SKM-1 (cell line): ENCODE measurements around the gene FITM2.
"Not testable (repeated sequence)": the region's sequence is repeated elsewhere in the genome, so short reads cannot be mapped to it uniquely, and the experiment has no call there.

Experiments
- DNase-seq: peaks from one replicate; lab custom pipeline; 2025; ENCODE audit not compliant: unreplicated experiment; lab: John Stamatoyannopoulos, UW

FITM2 gene, protein sequence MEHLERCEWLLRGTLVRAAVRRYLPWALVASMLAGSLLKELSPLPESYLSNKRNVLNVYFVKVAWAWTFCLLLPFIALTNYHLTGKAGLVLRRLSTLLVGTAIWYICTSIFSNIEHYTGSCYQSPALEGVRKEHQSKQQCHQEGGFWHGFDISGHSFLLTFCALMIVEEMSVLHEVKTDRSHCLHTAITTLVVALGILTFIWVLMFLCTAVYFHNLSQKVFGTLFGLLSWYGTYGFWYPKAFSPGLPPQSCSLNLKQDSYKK

DNA sequence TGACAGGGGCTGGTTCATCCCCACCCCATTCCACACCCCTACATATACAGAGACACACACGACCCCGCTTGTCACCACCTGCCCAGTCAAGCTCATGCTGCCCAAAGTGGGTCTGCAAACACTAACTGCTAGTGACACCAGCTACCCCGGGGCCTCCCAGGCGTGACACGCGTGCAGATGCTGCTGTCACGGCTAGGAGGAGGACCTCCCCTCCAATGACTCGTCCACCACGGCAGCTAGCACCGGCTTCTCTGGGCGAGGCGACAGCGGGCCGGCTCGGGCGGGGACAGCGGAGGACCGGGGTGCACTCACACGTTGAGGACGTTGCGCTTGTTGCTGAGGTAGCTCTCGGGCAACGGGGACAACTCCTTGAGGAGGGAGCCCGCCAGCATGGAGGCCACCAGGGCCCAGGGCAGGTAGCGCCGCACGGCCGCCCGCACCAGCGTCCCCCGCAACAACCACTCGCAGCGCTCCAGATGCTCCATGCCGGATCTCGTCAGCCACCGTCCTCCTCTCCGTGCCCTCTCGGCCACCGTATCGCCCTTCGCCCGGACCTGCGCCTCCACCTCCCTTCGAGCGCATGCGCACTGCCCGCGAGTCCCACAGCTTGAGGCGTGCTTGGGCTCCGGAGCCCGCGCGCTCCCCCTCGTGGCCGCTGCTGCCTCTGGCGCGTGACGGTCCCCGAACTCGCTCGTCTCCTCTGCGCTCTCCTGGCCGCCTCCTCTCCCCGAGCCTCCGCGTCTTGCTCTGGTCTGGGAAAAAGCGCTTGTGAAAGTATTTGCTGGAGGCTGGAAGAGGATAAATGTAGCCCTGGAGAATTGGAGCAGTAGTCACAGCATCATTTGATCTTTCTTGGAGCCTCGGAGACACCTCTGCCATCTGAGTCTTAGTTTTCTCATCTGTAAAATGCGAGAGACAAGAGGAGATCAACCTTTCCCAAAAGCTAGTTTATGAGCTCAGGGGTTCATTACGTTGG is at the start of gene FITM2:
Gene FITM2, minus strand, starts transcription at position 539 of the 976 bp plus-strand sequence. Its CDS starts 54 bp downstream, at position 485.
- peak; percentile 92 for DNase-seq

DNA sequence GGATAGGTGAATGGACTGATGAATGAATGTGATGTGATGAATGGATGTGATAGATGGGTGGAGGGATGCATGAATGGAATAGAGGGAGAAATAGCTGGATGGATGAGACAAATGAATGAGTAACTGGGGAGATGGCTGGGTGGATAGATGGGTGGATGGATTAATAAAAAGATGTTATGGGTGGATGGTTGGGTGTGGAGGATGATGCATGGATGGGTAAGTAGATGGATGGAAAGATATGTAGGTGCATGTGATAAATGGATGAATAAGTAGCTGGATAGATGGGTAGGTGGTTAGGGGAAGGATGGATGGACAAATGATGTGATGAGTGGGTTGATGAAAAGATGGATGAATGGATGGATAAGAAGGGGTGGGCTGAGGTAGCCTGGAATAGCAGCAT is 49.2 kb upstream of the FITM2 start:
- no peak for DNase-seq

DNA sequence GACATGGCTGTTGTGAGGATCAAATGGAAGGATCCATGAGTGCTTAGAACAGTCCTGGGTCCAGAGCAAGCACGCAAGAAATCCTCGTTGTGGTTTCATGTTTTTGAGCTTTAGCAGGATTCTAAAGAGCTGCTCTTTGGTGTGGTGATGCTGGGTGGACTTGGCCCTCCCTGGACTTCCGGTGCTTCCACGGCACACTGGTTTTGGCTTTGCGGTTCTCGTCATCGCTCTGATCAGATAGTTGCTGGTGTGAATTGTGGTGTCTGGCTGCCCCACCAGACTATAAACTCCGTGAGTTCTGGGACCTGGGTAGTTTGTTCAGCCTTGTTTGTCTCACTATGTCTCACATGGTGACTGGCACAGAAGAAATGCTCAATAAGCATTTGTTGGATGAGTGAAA is 47.8 kb upstream of the FITM2 start:
- DNase-seq: no peak

DNA sequence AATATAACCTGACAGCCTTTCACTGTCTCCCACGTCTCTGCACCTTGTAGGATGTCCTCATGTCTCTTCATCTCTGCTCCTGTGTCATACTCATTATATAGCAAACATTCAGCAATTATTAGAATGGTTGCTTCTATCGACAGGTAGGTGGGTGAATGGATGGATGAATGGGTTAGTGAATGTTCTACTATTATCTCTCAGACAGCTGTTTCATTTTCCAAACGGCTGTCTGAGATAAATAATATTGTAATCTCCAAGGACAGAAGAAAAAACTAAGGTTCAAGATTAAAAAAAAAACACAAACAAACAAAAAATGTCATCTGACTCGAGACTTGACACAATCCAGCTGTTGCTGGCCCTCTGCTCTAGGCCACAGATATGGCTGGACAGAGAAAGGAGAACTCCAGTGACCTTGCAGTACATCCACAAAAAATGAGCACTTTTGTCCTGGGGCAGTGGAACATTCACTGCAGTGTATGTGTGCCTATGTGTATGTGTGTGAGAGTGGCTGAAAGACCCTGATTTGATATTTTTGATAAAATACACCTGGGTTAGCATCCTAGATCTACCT is 46.6 kb upstream of the FITM2 start:
- DNase-seq: no peak

DNA sequence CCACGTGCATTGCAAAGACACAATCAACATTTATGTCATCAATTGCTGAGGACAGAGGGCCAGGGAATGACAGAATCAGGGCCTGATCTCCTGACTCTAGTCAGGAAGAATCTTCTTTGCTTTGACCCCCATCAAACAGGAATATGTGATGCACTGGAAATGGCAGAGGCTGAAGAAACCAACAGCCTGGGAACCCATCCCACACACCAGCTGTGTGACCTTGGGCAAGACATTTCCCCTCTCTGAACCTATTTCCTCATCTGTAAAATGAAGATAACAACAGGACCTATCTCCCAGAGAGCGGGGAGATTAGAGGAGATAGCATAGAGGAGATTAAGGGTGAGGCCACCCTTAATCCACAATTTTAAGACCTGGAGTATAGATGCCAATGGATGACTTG is 46.0 kb upstream of the FITM2 start:
- no peak for DNase-seq

DNA sequence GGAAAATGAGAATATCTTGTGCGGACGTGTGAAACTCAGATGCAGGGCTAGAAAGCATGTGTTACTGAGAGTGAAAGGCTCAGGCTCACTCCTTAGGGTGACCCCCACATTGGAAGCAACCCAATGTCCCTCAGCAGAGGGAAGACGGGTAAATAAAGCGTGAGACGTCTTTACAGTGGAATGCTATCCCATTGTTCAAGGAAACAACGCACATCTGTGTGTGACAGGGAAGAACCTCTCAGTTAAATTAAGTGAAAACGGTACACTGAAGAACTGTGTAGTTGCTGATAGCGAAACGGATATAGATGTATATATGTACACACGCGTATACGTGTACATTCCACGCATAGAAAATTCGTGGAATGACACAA is 45.3 kb upstream of the FITM2 start:
- DNase-seq: no peak

DNA sequence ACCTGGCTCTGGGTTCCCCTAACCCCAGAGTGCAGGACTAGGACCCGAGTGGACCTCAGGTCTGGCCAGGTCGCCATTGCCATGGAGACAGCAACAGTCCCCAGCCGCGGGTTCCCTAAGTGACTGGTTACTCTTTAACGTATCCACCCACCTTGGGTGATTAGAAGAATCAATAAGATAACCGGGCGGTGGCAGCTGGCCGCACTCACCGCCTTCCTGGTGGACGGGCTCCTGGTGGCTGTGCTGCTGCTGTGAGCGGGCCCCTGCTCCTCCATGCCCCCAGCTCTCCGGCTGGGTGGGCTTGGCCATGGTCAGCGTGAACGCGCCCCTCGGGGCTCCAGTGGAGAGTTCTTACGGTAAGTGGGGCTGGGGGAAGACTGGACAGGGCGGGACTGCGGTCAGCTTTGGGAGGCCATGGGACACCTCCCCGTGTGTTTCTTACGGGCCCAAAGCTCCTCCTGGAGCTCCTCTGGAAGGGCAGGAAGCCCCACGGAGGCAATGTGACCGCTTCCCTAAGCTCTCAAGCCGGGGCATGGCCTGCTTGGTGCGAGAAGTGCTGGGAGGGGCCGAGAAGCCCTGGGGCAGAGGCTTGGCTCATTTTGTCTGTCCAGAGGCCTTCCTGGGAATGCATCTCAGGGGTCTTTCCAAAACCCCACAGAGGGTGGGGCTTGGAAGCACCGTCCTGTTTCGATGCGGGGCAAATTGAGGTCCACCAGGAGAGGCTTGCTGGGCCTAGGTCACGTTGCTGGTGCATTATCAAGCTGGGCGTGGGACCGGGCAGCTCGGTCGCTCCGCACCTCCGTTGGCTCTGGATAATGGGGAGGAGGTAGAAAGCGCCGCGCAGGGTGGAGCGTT is 44.7 kb upstream of the FITM2 start, which contains the start of gene HNF4A:
Gene HNF4A, plus strand, starts transcription at position 202 of the 855 bp plus-strand sequence. Its CDS starts 106 bp downstream, at position 308.
- no peak for DNase-seq

DNA sequence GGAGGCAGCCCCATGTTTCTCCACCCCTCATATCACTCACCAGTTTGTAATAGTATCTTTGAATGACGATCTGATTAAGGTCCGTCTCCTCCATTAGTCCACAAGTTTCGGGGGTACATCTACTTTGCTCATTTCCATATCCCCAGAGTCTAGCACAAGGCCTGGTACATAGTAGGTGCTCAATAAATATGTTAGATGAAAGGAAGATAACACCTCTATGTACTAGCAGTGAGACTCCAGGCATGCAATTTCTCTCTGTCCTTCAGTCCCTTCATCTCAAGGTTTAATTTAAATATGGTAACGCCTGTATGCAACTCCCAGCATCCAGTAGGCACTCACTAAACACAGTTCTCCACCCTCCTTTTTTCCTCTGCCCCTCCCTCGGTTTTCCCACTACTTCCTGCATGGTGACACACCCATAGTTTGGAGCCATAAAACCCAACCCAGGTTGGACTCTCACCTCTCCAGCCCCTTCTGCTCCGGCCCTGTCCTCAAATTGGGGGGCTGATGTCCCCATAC is 44.0 kb upstream of the FITM2 start:
- no peak for DNase-seq

DNA sequence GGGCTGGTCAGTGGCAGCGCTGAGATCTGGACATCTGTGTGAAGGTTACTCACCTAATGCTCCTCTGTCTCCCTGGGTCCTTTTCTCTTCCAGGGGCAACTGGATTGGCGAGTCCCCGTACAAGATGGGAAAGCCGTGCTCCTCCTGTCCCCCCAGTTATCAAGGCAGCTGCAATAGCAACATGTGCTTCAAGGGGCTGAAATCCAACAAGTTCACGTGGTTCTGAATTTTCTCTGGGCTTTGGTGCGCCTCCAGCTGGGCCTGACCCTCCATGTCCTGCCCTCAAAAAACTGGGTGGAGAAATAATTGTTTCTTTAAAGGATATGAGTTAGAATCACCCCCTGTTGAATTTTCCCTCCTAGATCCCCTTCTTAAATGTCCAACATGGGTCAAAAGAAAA is 39.6 kb upstream of the FITM2 start:
- no peak for DNase-seq

DNA sequence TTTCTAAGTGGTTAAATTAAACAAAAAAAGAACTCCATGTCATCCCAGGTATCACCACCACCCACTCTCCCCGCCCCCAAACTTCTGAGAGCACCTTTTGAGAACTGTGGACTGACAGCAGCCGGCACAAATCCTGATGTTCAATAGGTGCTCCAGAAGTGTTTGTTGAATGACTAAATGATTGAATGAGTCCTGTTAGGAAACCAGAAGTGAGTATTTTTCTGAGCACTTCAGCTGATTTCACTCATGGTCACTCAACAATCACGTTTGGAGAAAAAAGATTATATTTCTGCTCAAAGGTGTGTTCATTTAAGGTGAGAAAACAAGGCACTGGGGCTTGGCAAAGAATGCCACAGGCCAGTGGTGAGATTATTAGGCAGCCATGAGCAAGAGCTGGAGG is 38.3 kb upstream of the FITM2 start:
- DNase-seq: no peak

DNA sequence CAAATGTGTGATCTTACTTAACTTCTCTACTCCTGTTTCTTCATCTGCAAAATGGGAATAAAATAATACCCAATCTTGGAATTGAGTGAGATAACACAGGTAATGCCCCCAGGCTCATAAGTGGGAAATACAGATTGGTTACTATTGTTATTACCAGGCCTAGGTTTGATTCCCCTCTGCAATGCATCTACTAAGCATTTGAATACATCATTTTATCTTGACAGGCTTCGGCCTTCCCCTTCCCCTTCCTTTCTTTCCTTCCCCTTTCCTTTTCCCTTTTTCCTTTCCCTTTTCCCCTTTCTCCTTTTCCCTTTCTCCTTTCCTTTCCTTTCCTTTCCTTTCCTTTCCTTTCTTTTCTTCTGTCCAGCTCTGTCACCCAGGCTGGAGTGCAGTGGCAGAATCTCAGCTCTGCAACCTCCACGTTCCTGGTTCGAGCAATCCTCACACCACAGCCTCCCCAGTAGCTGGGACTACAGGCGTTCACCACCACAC is 37.2 kb upstream of the FITM2 start:
- DNase-seq: no peak

DNA sequence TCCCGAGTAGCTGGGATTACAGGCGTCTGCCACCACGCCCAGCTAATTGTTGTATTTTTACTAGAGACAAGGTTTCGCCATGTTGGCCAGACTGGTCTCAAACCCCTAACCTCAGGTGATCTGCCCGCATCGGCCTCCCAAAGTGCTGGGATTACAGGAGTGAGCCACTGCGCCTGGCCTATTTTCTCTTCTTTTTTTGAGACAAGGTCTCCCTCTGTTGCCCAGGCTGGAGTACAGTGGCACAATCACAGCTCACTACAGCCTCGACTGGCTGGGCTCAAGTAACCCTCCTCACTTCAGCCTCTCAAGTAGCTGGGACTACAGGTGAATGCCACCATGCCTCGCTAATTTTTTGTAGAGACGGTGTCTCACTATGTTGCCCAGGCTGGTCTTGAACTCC is 34.9 kb upstream of the FITM2 start:
- not testable (repeated sequence) for DNase-seq

DNA sequence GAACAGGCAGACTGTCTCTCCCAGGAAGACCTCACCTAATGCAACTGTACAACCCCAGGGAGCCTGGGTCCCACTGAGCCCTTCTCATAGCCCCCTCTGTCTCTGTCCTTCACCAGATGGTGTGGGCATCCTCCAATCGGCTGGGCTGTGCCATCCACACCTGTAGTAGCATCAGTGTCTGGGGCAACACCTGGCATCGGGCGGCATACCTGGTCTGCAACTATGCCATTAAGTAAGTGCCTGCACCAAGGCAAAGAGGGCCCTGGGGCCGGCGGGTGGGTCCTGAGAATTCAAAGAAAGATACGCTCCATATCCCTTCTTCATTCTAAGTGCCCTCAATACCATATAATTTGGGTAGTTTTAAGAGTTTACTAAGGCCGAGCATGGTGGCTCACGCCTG is 34.1 kb upstream of the FITM2 start:
- no peak for DNase-seq

DNA sequence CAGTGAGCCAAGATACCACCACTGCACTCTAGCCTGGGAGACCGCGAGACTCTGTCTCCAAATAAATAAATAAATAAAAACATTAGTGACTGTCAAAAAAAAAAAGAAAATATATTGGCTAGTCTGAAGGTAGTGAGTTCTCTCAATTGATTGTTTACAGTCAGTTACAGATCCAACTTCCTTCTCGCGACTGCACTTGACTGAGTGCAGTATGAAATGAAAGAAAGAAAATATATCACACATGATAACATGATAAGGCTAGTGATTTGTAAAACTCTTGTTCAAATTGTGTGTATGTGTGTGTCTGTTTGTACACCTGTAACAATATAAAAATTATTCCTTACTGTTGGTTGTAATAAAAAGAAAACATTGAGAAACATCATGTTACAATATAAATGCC is 33.7 kb upstream of the FITM2 start:
- no peak for DNase-seq

DNA sequence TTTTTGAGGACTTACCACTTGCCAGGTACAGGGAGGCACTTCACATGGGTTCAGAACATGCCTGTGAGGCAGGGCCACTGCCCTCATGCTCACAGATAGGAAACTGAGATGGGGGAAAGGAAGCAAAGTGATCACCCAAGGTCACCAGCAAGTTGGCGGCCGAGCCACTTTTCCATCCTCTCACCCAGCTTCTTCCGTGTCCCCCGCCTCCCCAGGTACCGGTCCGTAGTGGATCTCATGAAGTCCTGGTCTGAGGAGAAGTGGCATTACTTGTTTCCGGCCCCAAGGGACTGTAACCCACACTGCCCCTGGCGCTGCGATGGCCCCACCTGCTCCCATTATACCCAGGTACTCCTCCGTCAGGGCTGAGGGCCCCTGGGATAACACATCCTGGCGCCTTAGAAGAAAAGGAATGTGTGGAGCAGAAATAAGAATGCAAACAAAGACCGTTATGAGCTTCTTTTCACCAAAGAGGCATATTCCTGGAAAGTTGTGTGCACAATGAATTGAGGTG is 32.2 kb upstream of the FITM2 start:
- no peak for DNase-seq

DNA sequence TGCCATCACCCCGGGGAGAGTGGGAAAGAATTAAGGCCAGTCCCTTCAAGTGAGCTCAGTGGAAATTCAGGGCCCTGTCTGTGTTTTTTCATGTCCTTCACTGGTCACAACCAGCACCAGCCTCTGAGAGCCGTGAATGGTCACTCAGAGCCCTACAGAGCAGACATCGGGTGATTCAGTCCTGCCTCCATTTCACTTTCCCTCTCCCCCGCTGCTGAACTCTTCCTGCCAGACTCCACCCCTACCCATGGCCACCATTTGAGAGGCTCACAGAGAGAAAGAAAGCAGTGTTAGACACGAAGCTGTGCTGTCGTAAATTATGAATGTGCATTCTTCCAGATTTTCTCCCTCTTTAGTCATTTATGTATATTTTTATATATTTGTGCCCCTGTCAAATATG is 31.2 kb upstream of the FITM2 start:
- no peak for DNase-seq

DNA sequence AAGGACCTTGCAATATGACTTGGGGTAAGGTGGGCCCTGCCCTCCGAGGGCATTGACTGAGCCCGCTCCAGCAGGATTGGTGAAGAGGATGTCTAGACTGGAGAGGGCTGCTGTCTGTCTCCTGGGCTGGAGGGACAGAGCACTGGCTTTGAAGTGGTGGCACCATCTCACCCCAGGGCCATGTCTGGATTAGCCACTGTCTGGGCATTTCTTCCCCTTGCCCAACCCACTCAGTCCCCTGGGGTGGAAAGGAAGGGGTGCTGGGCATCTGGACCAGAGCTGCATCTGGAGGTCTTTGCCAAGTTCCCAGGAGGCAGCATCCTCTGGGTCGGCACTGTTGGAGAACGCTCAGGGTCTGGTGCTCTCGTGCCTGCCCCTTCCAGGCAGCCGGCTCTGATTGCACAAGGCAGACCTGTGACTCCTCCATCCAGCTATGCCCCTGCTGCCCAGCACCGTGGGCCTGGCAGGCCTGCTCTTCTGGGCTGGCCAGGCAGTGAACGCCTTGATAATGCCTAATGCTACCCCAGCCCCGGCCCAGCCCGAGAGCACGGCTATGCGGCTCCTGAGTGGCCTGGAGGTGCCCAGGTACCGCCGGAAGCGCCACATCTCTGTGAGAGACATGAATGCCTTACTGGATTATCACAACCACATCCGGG is 25.9 kb upstream of the FITM2 start, which contains the start of gene R3HDML:
Gene R3HDML, plus strand, starts transcription at position 319 of the 656 bp plus-strand sequence. Its CDS starts 115 bp downstream, at position 434.
- DNase-seq: no peak

DNA sequence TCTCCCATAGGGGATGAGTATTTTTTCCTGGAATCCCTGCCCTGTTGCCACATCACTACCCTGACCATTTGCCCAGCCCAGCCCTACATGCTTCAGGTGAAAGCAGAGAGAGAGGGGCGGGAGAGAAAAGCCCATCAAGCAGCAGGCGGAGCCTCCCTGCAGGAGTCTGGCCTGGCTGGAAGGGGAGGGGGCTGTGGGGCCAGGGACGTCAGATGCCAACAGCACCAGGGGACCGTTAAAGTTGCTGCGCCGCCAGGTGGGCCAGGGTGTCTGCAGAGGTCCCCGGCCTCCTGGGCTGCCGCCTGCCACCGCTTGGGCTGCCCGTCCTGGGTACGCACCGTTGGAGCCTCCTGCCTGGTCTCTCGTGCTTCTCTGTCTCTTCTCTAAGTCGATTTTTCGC is 25.1 kb upstream of the FITM2 start:
- no peak for DNase-seq

DNA sequence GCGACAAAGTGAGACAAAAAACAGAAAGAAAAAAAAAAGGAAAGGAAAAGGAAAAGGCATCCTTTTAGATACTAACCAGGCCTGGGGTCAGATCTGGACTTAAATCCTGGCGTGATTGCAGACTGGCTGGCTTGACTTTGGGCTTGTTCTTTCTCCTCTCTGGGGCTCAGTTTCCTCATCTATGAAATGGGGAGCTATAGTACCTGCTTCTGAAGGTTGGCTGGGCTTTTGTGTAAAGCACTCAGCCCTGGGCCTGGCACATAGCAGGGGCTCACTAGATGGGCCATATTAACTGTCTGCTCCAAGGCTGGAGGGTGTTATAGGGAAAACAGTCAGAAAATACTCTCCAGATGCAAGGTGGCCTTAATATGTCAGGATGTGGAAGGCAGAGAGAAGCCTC is 24.7 kb upstream of the FITM2 start:
- DNase-seq: no peak

DNA sequence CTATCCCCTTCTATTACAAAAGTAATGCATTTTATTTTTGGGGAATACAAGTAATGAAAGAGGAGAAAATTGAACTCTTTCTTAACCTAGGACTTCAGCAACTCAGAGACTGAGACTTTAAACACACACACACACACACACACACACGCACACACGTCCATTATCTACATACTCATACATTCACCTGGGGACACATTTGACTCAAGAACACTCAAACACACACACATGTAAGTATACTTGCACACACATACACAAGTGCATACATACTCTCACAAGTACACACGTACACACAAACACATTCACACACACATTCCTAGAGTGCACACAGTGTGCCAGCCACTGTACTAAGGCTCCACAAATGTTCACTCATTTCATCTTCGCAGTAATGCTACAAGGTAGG is 23.7 kb upstream of the FITM2 start:
- DNase-seq: no peak
